Measurements from ENCODE around the gene PWWP2B.
"Not testable (repeated sequence)": the region's sequence is repeated elsewhere in the genome, so short reads cannot be mapped to it uniquely, and the experiment has no call there.

The PWWP2B gene

GRCh38 chr10:132397036-132397541 lies at the start of gene PWWP2B:
PWWP2B (plus strand) TSS chr10:132397200; CDS start chr10:132397227, 27 bp downstream.
- no peak for DNase-seq

DNA sequence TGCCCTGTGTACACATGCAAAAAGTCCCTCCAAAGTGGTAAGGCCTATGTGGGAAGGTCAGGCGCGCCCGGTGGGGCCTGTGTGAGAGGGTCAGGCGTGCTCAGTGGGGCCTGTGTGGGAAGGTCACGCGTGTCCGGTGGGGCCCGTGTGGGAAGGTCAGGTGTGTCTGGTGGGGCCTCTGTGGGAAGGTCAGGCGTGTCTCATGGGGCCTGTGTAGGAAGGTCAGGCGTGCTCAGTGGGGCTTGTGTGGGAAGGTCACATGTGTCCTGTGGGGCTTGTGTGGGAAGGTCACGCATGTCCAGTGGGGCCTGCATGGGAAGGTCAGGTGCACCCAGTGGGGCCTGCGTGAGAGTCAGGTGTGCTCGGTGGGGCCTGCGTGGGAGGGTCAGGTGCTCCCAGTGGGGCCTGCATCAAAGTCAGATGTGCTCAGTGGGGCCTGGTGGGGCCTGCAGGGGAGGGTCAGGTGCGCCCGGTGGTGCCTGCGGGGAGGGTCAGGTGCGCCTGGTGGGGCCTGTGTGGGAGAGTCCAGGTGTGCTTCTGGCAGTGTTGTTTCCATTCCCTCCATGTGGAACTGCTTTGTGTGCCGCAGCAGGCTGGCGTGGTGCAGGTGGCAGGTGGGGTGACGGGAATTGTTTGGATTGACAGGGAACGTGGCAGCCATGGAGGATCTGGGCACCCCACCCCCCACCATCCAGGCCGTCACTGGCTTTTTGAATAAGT lies 49.6 kb upstream of the PWWP2B start:
- no peak for DNase-seq

DNA sequence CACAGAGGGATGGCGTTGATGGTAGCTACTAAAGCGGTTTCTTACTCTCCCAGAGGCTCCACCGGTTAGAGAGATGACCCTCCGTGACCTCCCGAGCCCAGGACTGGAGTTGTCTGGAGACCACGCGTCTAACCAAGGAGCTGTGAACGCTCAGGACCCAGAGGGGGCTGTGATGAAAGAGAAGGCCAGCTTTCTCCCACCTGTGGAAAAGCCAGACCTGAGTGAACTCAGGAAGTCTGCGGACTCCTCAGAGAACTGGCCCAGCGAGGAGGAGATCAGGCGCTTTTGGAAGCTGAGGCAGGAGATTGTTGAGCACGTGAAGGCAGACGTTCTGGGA lies 49.1 kb upstream of the PWWP2B start:
- no peak for DNase-seq

DNA sequence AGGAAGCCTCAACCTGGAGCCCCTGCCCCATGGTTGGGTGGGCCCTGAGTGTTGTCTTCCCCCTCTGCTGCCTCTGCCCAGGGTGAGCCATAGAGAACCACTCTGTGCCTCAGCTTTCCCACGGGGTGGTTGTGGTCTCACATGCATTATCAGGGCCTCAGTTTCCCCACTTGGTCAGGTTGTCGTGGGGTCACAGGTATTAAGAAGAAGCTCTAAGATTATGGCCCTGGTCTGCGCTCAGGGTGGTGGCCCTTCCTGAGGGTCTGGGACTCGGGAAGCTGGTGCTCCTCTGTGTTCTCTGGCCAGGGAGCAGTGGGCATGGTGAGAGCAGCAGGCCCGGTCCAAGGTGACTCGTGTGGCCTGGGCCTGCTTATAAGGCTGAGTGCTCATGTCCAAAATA lies 47.2 kb upstream of the PWWP2B start:
- no peak for DNase-seq

DNA sequence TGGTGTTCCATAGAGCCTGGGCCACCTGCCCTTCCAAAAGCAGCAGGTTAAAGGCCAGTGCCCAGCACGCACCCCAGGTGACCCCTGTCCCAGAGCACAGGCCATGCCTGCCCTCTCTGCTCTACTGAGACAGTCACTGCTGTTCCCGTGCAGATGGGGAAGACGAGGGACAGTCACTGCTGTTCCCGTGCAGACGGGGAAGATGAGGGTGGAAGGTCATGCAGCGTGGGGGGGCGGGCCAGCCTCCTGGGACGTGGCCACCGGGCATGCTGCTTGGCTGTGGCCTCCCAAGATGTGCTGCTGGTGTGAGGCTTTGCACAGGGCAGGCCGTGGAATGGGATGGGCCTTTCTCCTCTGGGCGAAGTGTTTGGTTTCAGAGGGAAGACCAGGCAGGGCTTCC lies 46.6 kb upstream of the PWWP2B start:
- DNase-seq = no peak

GRCh38 chr10:132350946-132351345 lies 46.1 kb upstream of the PWWP2B start:
- no peak for DNase-seq

DNA sequence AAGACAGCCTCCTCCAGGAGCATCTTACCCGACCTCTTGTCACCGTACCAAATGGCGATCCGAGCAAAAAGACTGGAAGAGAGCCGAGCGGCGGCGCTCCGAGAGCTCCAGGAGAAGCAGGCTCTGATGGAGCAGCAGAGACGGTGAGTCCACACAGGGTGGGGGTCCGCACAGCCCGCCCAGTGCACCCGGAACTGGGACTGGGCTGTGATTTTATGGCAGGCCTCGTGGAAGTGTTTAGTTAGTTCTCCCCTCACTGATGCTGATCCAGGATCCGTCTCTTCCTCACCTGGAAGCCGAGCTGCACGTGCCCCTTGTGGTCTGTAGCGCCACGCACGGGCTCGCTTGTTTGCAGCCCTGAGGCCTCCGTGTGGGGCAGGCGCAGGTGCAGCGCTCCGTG lies 45.4 kb upstream of the PWWP2B start:
- DNase-seq = no peak

- DNase-seq = not testable (repeated sequence)
Measured at GRCh38 chr10:132352462-132353308, 44.3 kb upstream of the PWWP2B start.

DNA sequence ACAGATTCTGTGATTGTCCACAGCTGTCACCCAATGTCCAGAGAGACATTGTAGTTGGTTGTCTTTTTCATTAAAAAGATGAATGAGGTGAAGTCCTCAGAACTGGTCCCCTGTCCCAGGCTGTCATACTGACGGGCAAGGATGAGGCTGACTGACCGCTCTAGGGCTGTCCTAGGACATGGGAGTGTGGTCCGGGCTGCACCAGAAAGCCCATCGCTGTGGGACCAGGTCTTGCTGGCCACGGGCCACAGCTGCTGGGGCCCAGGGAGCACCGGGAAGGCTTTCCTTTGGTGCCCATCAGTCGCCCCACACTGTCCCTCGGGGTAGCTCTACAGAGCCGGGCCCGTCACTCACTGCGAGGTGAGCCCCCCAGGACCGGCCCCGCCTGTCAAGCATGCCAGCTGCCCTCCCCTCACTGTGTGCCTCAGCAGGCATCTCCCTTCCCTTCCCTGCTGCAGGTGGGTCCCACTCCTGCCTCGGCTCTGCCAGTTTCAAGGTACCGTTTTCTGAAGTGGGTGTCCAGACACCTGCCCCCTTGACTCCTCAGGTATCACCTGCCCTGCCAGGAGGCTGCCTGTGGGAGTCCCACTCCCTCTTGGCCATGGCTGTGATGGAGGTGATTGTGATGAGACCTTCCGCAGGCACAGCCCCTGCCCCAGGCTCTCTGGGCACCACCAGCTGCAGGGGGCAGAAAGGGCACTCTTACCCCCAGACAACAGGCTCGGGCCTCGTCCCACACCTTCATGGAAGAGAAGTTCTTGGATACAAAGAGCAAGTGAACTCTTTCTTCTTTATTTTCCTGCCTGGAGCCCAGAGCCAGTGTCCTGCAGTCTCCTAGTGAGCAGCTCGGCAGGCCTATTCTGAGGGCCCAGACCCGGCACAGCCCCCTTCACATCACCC lies 43.3 kb upstream of the PWWP2B start:
- no peak for DNase-seq

DNA sequence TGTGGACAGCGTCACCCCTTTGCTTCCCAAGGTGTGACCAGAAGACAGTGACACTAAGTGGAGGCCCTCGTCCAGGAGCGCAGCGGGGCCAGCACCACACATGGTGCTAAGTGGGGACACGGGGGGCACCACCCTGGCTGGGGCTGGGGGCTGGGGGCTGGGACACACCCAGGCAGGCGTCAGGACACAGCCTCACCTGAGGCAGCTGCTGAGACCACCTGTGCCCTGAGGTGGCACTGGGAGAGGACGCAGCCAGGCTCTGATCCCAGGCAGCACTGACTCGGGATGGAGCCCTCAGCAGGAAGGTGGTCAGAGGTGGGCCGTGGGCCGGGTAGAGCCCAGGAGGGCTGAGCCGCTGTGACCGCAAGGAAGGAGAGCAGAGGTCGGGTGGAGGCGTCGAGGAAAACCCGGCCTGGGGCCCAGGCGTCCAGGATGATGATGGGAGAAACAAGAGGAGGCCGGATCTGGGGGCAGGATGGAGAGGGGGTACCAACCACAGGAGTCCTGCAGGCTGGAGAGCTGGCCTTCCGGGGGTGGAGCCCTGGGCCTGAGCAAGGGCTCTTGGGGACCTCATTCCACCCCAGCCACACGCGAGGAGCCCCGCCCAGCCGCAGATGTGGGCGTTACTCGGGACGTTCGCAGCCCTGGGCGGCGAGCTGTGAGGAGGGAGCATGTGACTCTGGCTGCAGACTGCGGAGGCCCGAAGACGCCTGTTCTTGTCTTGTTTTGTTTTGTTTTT lies 42.5 kb upstream of the PWWP2B start:
- DNase-seq = no peak

DNA sequence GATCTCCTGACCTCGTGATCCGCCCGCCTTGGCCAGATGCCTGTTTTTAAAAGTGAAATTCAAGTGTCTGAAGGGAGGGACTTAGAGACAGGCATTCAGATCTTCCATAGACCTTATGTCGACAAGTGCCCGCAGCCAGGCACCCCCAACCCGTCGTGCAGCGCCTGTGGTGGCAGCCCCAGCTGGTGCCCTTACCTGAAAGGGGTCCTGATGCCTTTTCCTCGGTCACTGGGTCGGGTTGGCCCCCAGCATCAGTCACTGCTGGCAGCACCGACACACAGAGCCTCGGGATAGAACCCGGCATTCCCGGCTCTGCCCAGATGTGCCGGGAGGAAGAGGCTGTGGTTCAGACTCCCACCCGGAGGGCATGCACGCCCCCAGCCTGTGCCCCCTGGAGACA lies 41.7 kb upstream of the PWWP2B start:
- no peak for DNase-seq

- no peak for DNase-seq
Measured at GRCh38 chr10:132355754-132356153, 41.2 kb upstream of the PWWP2B start.

- no peak for DNase-seq
Measured at GRCh38 chr10:132356621-132357195, 40.3 kb upstream of the PWWP2B start.

DNA sequence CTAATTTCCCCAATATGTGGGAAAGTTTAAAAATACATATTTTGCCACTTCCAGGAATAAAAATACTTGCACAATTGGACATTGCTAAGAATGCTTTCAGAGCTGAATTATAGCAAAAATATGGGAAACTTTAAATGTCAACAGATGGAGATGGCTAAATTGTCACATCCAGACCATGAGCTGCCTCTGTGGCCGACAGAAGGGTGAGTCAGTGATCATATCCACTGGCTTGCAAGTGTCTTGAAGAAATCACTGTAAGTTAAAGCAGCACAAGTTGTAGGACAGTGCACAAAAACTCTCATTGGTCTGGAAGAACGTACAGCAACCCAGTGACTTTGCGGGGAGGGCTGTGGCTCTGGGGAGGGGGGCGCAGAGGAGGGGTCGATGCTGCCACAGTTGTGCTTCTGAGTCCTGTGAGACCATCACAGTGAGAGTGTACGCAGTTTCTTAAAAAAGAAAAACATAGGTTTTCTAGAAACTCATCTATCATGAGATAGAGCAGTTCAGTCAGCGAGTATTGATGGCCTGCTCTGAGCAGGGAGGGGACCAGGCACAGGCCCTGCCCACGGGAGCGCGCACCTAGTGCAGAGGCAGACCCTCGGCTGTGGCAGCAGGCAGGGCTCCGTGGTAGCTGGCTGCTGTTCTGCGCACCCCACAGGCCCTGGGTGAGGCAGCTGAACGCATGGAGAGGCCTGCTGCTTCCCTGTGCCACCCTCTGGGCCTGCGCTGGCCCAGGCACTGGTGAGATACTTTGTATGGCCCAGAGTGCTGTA lies 39.5 kb upstream of the PWWP2B start:
- DNase-seq = no peak

DNA sequence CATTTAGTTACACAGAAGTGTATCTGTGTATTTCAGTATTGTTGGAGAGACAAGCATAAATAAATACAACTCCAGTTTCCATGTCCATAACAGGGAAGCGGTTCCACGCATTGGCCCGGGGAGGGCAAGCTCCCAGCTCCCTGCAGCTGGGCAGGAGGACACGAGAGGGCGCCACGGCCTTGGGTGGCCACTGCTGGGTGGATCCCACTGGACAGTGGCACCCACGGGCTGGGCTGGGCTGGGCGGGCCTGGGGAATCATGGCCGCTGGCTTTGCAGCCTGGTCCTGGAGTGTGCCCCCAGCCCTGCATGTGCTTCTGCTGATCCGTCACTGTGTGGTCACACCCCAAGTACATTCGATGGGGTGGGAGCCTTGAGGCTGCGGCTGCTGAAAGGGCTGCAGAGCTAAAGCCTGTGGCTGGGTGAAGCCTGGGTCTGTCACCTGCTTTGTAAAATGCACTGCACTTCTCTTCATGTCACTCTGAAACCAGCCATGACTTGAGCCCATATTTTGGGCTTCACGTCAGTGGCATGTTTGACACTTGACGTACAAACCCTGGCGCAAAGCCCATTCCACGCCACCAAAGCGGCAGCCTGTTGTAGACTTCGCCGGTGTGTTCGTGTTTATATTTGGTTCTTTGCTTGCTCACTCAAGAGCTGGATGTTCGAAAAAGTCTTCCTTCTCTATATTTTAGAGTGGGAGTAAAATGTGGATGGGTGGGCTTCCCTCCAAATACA lies 37.5 kb upstream of the PWWP2B start:
- DNase-seq = no peak

DNA sequence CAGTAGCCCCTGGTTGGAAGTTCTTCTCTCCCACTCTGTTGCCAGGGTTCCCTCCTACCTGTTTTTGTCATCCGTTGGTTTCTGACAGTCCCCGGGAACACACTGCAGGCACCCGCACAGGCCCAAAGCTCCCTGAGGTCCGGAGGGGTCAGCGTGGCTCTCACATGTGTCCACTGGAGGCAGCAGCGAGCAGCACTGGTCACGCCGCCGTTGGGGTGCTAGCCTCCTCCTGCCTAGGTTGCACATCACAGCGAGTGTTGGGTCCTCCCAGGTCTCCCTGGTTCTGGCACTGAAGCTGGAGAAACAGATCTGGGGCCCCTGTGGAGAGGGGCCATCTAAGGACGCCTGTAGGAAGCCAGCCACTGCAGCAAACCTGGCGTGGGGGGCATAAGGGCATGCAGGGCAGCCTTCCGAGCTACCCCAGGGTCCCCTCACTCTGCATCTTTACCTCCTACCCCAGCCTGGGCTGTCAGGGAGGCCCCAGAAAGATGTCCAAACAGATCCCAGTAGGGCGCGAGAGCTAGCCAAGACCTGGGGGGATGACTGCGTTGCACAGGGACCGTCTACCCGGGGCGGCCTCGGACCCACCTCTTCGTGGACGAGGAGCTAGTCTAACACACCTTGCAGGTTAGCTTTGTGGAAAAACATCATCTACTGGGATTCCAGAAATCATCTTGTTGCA lies 36.1 kb upstream of the PWWP2B start:
- no peak for DNase-seq

DNA sequence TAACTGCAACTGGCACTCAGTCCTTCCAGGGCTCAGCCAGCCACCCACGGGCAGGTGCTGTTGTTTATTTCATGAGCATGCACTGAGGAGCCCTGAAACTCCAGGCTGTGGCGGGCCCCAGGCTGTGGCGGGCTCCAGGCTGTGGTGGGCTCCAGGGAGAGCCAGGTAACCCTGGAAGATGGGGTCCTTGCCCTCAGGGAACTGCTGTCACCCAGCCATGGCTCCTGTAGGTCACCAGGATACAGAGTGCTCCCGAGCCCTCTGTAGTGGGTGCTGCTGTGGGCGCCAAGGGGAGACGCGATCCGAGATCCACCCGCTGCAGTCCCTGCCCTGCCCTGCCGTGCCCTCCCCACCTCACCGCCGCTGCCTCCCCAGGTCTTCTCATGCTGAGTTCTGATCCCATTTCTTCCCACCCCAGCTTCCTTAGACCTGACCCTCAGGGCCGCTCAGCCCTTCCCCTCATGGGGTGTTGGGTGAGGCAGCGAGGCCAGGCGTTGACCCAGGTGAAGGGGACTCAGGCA lies 35.4 kb upstream of the PWWP2B start:
- no peak for DNase-seq

- no peak for DNase-seq
Measured at GRCh38 chr10:132362151-132362611, 34.8 kb upstream of the PWWP2B start.

GRCh38 chr10:132363376-132363775 lies 33.6 kb upstream of the PWWP2B start:
- no peak for DNase-seq

Measured in NCI-H526 treated with DMSO at 0.1 percent for 48 hours (cell line).